ENCODE data around the gene ARRDC3.

The ARRDC3 gene

GRCh38 chr5:91383956-91384300, 811 bp upstream of the ARRDC3 start:
- peak in 1 of 2 experiments; percentile 34 for DNase-seq

GRCh38 chr5:91382530-91383026, 539 bp downstream of the ARRDC3 start:
- peak; percentile 22 to 45 for DNase-seq

GRCh38 chr5:91381774-91382359, 1.2 kb downstream of the ARRDC3 start:
- DNase-seq: peak; percentile 52 to 56

DNA sequence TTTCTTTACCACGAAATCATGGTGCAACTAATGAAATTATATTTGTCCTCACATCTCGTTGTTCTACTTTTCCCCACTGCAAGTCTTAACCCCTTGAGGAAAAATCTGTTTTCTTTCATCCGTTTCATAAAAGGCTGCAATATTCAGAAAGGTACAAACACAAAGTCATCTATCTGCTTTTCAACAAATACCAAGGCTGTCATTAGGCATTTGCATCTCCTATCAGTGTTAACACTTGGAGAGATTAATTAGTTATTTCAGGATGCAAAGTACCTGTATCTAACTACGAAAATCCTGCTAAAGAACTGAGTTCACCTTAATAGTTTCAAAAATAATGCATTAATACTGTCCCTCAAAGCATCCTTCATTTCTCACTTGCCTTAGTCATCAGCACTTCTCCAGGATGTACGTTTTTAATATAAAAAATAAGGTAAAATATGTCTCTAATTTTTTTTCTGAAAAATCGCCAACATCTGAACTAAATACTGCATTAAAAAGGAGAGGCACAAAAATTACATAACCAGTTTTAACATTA, 1.8 kb downstream of the ARRDC3 start:
- peak in 1 of 2 experiments; percentile 54 for DNase-seq

- DNase-seq: peak; percentile 94 to 95
Measured at GRCh38 chr5:91380491-91381238, 2.5 kb downstream of the ARRDC3 start.

- DNase-seq: peak; percentile 94 to 99
Measured at GRCh38 chr5:91379914-91380490, 3.1 kb downstream of the ARRDC3 start.

GRCh38 chr5:91379246-91379913, 3.7 kb downstream of the ARRDC3 start:
- DNase-seq: no peak

- DNase-seq: peak in 1 of 2 experiments; percentile 7
Measured at GRCh38 chr5:91378752-91379211, 4.3 kb downstream of the ARRDC3 start.

DNA sequence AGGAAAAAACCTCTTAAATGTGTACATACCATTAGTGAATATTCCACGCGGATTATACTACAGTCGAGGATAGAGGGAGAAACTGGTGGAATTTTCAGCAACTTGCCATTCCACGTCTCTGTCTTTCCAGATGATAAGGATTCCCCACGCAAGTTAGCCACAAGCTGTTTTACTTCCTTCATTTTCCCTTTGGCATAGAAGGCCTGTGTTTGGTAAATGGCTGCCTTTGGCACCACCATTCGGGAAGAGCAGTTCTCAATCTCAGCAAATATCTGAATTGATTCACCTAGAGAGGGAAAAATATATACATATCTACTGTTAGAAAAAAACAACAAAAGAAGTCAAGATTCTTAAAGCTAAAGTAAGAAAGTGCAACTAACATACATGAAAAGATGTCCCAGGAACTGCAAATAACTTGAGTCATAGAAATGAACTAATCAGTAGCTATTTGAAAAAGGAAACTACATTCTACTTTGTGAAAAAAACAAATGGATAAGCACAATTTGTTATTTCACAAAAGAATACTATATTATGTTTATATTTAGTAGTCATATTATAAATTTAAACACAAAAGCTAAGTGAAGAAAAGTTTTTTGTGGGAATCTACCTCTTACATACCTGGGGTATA, 8.1 kb downstream of the ARRDC3 start:
- DNase-seq: no peak

GRCh38 chr5:91373600-91373999, 9.5 kb downstream of the ARRDC3 start:
- no peak for DNase-seq

DNA sequence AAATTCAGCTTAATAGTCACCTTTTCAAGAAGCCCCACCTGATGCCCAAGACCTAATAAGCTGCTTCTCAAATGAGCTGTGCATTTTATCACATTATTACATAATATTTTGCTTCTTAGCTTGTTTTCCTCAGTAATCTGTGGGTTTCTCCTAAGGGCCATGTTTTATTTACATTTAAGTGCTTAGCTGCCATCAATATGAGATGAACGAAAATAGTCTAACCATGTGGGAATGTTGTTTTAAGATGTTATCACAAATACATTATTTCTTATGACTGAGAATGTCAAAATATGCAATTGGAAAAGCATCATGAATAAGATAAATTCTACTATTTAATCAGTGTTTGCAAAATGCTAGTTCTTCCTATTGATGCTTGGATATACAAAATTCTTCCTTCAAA, 10.1 kb downstream of the ARRDC3 start:
- no peak for DNase-seq

DNA sequence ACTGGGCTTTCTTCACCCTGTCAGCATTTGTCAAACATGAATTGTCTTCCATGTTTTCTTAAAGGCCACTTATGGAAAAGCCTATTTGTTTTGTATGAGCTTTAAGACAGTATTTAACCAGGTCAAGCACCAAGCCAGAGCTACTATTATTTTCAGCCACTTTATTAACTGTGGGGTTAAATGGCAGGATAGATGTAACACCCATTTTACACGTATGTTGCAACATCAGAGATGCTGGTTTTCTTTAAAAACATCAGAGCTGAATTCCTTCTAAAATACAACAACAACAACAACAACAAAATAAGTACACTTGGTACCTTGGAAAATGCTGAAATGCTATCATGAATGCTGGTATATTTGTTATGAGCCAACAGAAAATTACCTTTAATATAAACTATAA, 13.6 kb downstream of the ARRDC3 start:
- DNase-seq: no peak

DNA sequence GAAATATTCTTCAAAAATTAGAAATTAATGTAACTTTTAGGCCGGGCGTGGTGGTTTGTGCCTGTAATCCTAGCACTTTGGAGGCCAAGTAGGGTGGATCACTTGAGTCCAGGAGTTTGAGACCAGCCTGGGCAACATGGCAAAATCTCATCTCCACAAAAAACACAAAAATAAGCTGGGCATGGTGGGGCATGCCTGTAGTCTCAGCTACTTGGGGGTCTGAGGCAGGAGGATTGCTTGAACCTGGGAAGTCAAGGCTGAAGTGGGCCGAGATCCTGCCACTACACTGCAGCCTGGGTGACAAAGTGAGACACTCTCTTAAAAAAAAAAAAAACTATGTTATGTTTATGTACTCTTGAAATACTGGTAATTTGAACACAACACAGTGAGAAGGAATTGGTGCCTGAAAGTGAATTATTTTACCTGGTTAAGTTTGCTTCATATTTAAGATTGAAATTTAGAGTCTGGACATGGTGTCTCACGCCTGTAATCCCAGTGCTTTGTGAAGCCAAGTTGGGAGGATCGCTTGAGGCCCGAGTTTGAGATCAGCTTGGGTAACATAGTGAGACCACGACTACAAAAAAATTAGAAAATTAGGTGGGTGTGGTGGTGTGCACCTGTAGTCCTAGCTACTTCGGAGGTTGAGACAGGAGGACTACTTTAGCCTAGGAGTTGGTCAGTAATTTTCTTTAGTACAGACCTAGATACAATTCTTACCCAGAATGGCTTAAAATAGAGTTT, 15.0 kb downstream of the ARRDC3 start:
- DNase-seq: no peak

- no peak for DNase-seq
Measured at GRCh38 chr5:91367344-91367743, 15.8 kb downstream of the ARRDC3 start.

- DNase-seq: no peak
Measured at GRCh38 chr5:91366551-91366950, 16.6 kb downstream of the ARRDC3 start.

- DNase-seq: no peak
Measured at GRCh38 chr5:91365498-91365897, 17.6 kb downstream of the ARRDC3 start.

DNA sequence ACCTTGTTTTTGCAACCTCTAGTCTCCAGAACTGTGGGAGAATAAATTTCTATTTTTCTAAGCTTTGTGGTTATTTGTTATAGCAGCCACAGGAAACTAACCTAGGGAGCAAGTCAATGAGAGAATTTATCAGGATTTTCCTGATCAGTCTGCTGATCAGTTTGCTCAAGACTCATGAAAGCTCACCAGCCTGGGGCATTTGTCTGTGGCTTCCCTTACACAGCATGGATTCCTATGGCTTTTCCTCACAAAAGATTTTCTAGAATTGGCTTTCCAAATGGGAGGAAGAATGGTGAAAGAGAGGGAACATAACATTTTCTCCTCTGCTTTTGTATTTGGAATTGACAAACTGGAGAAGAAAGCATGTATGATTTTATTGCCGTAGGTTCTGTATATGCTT, 20.2 kb downstream of the ARRDC3 start:
- DNase-seq: no peak

DNA sequence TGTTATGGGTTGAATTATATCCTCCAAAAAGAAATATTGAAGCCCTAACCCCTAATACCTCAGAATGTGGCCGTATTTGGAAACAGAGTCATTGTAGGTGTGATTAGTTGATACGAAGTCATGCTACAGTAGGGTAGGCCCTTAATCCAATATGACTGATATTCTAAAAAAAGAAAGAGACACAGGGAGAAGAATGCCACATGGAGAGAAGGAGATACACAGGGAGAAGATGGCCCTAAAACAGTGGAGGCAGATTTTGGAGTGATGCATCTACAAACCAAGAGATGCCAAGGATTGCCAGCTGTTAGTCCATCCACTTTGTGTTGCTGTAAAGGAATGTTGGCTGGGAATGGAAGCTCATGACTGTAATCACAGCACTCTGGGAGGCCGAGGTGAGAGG, 21.3 kb downstream of the ARRDC3 start:
- DNase-seq: no peak

- DNase-seq: no peak
Measured at GRCh38 chr5:91361055-91361701, 21.9 kb downstream of the ARRDC3 start.

GRCh38 chr5:91359962-91360609, 23.0 kb downstream of the ARRDC3 start:
- no peak for DNase-seq

DNA sequence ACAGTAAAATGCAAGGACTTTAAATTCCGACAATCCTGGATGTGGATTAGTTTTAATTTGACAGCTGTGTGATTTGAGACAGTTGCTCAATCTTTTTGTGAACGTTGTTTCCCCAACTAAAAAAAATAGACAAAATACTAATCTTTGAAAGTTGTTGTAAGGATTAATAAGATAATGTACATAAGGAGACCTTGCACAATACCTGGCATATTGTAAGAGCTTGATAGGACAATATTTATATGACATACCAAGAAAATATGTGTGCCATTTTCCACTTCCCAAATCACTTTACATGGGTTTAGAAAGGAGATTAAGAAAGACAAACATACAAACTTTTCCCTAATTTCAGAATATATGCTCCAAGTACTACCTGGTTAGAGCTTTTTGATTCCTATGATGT, 25.3 kb downstream of the ARRDC3 start:
- DNase-seq: no peak
